A549 treated with DMSO at 1 μM for 4 hours (cell line): ENCODE data around the gene SGTA. TPM values are rescaled to one million over a fixed set of nuclear protein-coding genes. Genes with fewer than 3 reads are reported as not detected.

Source experiments
- total RNA-seq: library from RNA; stranded (reverse); fragments of 200-300 nt; extraction: Qiagen RNA extraction; gene quantifications from 5 replicates; pipeline ENCODE4 v1.2.3, GENCODE V29; 2022; ENCODE audit warnings: low read depth

The SGTA gene
- 58.5 to 83.0 TPM (median 72.7 TPM) in 5 replicates for total RNA-seq

GRCh38 chr19:2782936-2783780, at the start of gene SGTA:
Gene SGTA, minus strand, starts transcription at chr19:2783273. Its CDS starts 14,205 bp downstream, at chr19:2769068.

GRCh38 chr19:2819540-2820111, 36.6 kb upstream of the SGTA start, which contains the start of gene ZNF554:
Gene ZNF554, plus strand, starts transcription at chr19:2819868. Its CDS starts 204 bp downstream, at chr19:2820072.

GRCh38 chr19:2785244-2785997, 2.3 kb upstream of the SGTA start, which contains the start of gene THOP1:
Gene THOP1, plus strand, starts transcription at chr19:2785503. Its CDS starts 160 bp downstream, at chr19:2785663.

GRCh38 chr19:2739602-2740313, 43.3 kb downstream of the SGTA start, which contains the start of gene SLC39A3:
Gene SLC39A3, minus strand, starts transcription at chr19:2740017. Its CDS starts 2,760 bp downstream, at chr19:2737257.

GRCh38 chr19:2720777-2721569, 62.1 kb downstream of the SGTA start, which contains the start of gene DIRAS1:
Gene DIRAS1, minus strand, starts transcription at chr19:2721372. Its CDS starts 3,566 bp downstream, at chr19:2717806.

Other genes with a start within 250 kb of the SGTA start
- 0.02 to 0.09 TPM (median 0.07 TPM) in 4 of 5 replicates, not detected in the other for gene GNG7, start 80.6 kb downstream of the SGTA start, total RNA-seq
- gene DIRAS1, start 61.9 kb downstream of the SGTA start, total RNA-seq = 3.5 to 4.3 TPM (median 4.1 TPM) in 5 replicates
- gene SLC39A3, start 43.3 kb downstream of the SGTA start, total RNA-seq = 24.0 to 31.6 TPM (median 29.6 TPM) in 5 replicates
- gene THOP1, start 2.2 kb upstream of the SGTA start, total RNA-seq = 84.8 to 111 TPM (median 96.4 TPM) in 5 replicates
- gene ZNF554, start 36.6 kb upstream of the SGTA start, total RNA-seq = 0.55 to 1.1 TPM (median 1.0 TPM) in 5 replicates
- 2.2 to 2.3 TPM (median 2.3 TPM) in 5 replicates for gene ZNF555, start 58.2 kb upstream of the SGTA start, total RNA-seq
- gene ZNF556, start 84.1 kb upstream of the SGTA start, total RNA-seq = 0.07 to 0.21 TPM in 2 of 5 replicates, not detected in the others
- 1.6 to 2.7 TPM (median 2.2 TPM) in 5 replicates for gene ZNF57, start 117.7 kb upstream of the SGTA start, total RNA-seq
- gene ZNF77, start 161.7 kb upstream of the SGTA start, total RNA-seq = 1.3 to 2.4 TPM (median 1.8 TPM) in 5 replicates
- gene TLE6, start 194.3 kb upstream of the SGTA start, total RNA-seq = 4.1 to 6.1 TPM (median 5.0 TPM) in 5 replicates
- gene TLE2, start 246.0 kb upstream of the SGTA start, total RNA-seq = 2.2 to 3.3 TPM (median 2.5 TPM) in 5 replicates